Measurements from ENCODE around the gene PIK3CD.

Gene PIK3CD

GRCh38 chr1:9651220-9651564 is 339 bp upstream of the PIK3CD start:
- TF ChIP-seq, protein P1, sequence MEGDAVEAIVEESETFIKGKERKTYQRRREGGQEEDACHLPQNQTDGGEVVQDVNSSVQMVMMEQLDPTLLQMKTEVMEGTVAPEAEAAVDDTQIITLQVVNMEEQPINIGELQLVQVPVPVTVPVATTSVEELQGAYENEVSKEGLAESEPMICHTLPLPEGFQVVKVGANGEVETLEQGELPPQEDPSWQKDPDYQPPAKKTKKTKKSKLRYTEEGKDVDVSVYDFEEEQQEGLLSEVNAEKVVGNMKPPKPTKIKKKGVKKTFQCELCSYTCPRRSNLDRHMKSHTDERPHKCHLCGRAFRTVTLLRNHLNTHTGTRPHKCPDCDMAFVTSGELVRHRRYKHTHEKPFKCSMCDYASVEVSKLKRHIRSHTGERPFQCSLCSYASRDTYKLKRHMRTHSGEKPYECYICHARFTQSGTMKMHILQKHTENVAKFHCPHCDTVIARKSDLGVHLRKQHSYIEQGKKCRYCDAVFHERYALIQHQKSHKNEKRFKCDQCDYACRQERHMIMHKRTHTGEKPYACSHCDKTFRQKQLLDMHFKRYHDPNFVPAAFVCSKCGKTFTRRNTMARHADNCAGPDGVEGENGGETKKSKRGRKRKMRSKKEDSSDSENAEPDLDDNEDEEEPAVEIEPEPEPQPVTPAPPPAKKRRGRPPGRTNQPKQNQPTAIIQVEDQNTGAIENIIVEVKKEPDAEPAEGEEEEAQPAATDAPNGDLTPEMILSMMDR (IDR thresholded peaks at IDR 0.05; ENCODE audit: low read depth, low read length) = no peak; the same call in 1 of the 2 replicates
- no peak for DNase-seq (ENCODE audit: extremely low read depth, low read depth)

- DNase-seq (ENCODE audit: extremely low read depth, low read depth) = no peak
- TF ChIP-seq, protein P1 (IDR thresholded peaks at IDR 0.05; ENCODE audit: low read depth, low read length) = no peak
Observed at GRCh38 chr1:9652379-9653209, 1.1 kb downstream of the PIK3CD start.

DNA sequence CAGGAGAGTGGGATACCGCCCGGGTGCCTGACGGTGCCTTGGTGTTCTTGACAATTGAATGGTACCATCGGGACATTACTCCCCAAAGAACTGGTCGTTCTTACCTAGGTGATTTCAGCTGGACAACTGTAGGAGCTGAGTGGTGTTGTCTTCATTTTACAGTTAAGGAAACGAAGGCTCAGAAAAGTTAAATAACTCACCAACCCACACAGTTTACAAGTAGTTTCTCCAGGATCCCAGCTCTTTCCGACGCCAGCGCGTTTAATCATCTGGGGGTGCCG is 1.6 kb downstream of the PIK3CD start:
- TF ChIP-seq, protein P1 (IDR thresholded peaks at IDR 0.05; ENCODE audit: low read depth, low read length) = no peak
- DNase-seq (ENCODE audit: extremely low read depth, low read depth) = no peak

GRCh38 chr1:9653491-9654050 is 2.0 kb downstream of the PIK3CD start:
- TF ChIP-seq, protein P1 (IDR thresholded peaks at IDR 0.05; ENCODE audit: low read depth, low read length) = no peak
- no peak for DNase-seq (ENCODE audit: extremely low read depth, low read depth)

- TF ChIP-seq, protein P1 (IDR thresholded peaks at IDR 0.05; ENCODE audit: low read depth, low read length) = no peak
- DNase-seq (ENCODE audit: extremely low read depth, low read depth) = no peak
Observed at GRCh38 chr1:9654051-9654833, 2.7 kb downstream of the PIK3CD start.

GRCh38 chr1:9654834-9655723 is 3.5 kb downstream of the PIK3CD start:
- no peak for DNase-seq (ENCODE audit: extremely low read depth, low read depth)
- TF ChIP-seq, protein P1 (IDR thresholded peaks at IDR 0.05; ENCODE audit: low read depth, low read length) = no peak
